ENCODE data around the gene CAMTA1. TPM values are rescaled to one million over a fixed set of nuclear protein-coding genes. Genes with fewer than 3 reads are reported as not detected.

Gene CAMTA1
- total RNA-seq, 1 donor from 2014 or later, result 99.0 TPM

- no peak for DNase-seq (ENCODE audit: low spot score, unreplicated experiment)
- H3K4me3 Mint-ChIP-seq (ENCODE audit: low read depth), result no peak overlapping the region
- H3K36me3 Mint-ChIP-seq (ENCODE audit: insufficient read depth), result no peaks in the 10 kb centered on the region
- no peak overlapping the region for H3K27ac Mint-ChIP-seq
- peaks cover 6% of the 10 kb centered on the region for H3K27me3 Mint-ChIP-seq
- TF ChIP-seq CTCF (IDR thresholded peaks at IDR 0.05; ENCODE audit: unreplicated experiment), result no peak
- no peaks in the 10 kb centered on the region for H3K9me3 Mint-ChIP-seq (ENCODE audit: low read depth)
- no peaks in the 10 kb centered on the region for H3K4me1 Mint-ChIP-seq (ENCODE audit: low read depth)
Measured at GRCh38 chr1:7346600-7347570, 561.6 kb downstream of the CAMTA1 start.

GRCh38 chr1:7348073-7348472 lies 562.8 kb downstream of the CAMTA1 start:
- H3K27me3 Mint-ChIP-seq, result peaks cover 6% of the 10 kb centered on the region
- no peak for TF ChIP-seq CTCF (IDR thresholded peaks at IDR 0.05; ENCODE audit: unreplicated experiment)
- DNase-seq (ENCODE audit: low spot score, unreplicated experiment), result no peak
- H3K9me3 Mint-ChIP-seq (ENCODE audit: low read depth), result no peaks in the 10 kb centered on the region
- H3K27ac Mint-ChIP-seq, result no peak overlapping the region
- no peaks in the 10 kb centered on the region for H3K36me3 Mint-ChIP-seq (ENCODE audit: insufficient read depth)
- H3K4me3 Mint-ChIP-seq (ENCODE audit: low read depth), result no peak overlapping the region
- no peaks in the 10 kb centered on the region for H3K4me1 Mint-ChIP-seq (ENCODE audit: low read depth)

GRCh38 chr1:7348580-7348979 lies 563.3 kb downstream of the CAMTA1 start:
- no peak for DNase-seq (ENCODE audit: low spot score, unreplicated experiment)
- no peaks in the 10 kb centered on the region for H3K36me3 Mint-ChIP-seq (ENCODE audit: insufficient read depth)
- no peak overlapping the region for H3K27ac Mint-ChIP-seq

GRCh38 chr1:7350804-7351203 lies 565.5 kb downstream of the CAMTA1 start:
- no peak for DNase-seq (ENCODE audit: low spot score, unreplicated experiment)
- no peak overlapping the region for H3K27ac Mint-ChIP-seq
- TF ChIP-seq CTCF (IDR thresholded peaks at IDR 0.05; ENCODE audit: unreplicated experiment), result no peak
- no peaks in the 10 kb centered on the region for H3K4me1 Mint-ChIP-seq (ENCODE audit: low read depth)
- no peaks in the 10 kb centered on the region for H3K9me3 Mint-ChIP-seq (ENCODE audit: low read depth)
- peaks cover 6% of the 10 kb centered on the region for H3K27me3 Mint-ChIP-seq
- peaks cover 1% of the 10 kb centered on the region for H3K36me3 Mint-ChIP-seq (ENCODE audit: insufficient read depth)
- no peak overlapping the region for H3K4me3 Mint-ChIP-seq (ENCODE audit: low read depth)

More at GRCh38 chr1:7348580-7348979, 563.3 kb downstream of the CAMTA1 start:
- peaks cover 6% of the 10 kb centered on the region for H3K27me3 Mint-ChIP-seq
- no peaks in the 10 kb centered on the region for H3K9me3 Mint-ChIP-seq (ENCODE audit: low read depth)
- no peak for TF ChIP-seq CTCF (IDR thresholded peaks at IDR 0.05; ENCODE audit: unreplicated experiment)
- no peaks in the 10 kb centered on the region for H3K4me1 Mint-ChIP-seq (ENCODE audit: low read depth)
- H3K4me3 Mint-ChIP-seq (ENCODE audit: low read depth), result no peak overlapping the region

- H3K27me3 Mint-ChIP-seq, result peaks cover 6% of the 10 kb centered on the region
- peaks cover 1% of the 10 kb centered on the region for H3K36me3 Mint-ChIP-seq (ENCODE audit: insufficient read depth)
- H3K4me3 Mint-ChIP-seq (ENCODE audit: low read depth), result no peak overlapping the region
- no peak for TF ChIP-seq CTCF (IDR thresholded peaks at IDR 0.05; ENCODE audit: unreplicated experiment)
- DNase-seq (ENCODE audit: low spot score, unreplicated experiment), result no peak
- H3K9me3 Mint-ChIP-seq (ENCODE audit: low read depth), result no peaks in the 10 kb centered on the region
- no peaks in the 10 kb centered on the region for H3K4me1 Mint-ChIP-seq (ENCODE audit: low read depth)
- no peak overlapping the region for H3K27ac Mint-ChIP-seq
Measured at GRCh38 chr1:7351649-7352048, 566.4 kb downstream of the CAMTA1 start.

Data from progenitor cell of endocrine pancreas (in vitro differentiated cells).